H1 (cell line): Measurements from ENCODE around the gene ISM1. TPM values are rescaled to one million over a fixed set of nuclear protein-coding genes. Genes with fewer than 3 reads are reported as not detected.

Source experiments
- CTCF ChIA-PET: fragments of 300-600 bp; sonication (Branson Sonifier 250); formaldehyde crosslinking; loops from one replicate; lab custom pipeline; 2021; ENCODE audit not compliant: partially characterized antibody; lab: Charles Lee
- POLR2A ChIA-PET: fragments of 300-600 bp; sonication (Branson Sonifier 250); formaldehyde crosslinking; loops from one replicate; lab custom pipeline; 2021; ENCODE audit warnings: inconsistent platforms; ENCODE audit not compliant: partially characterized antibody; lab: Charles Lee
- DNase-seq, 2 experiments: peaks; one replicate each; pipeline versions ENCODE4 v3.0.0 to v3.0.0-alpha.2; 2010 to 2022; ENCODE audit warnings: low spot score in 2 of 2, low read depth in 1 of 2, mixed read lengths in 1 of 2
- FAIRE-seq: peaks from 2 replicates; lab custom pipeline; 2011; peaks lifted over from hg19 to GRCh38; lab: Jason Lieb, UNC
- H2AFZ ChIP-seq: 2 replicates; pipeline ENCODE4 v1.8.1; 2012; ENCODE audit warnings: low read length, inconsistent platforms
- H2AK5ac ChIP-seq: 2 replicates; pipeline ENCODE4 v1.6.1; 2013; ENCODE audit warnings: low read depth, low read length
- H2BK120ac ChIP-seq: replicated peaks from 2 replicates; pipeline ENCODE3; 2013; ENCODE audit warnings: low read depth, low read length, inconsistent platforms
- H2BK12ac ChIP-seq: 2 replicates; pipeline ENCODE4 v1.6.1; 2013; ENCODE audit warnings: low read depth, low read length
- H2BK15ac ChIP-seq: 2 replicates; pipeline ENCODE4 v1.6.1; 2013; ENCODE audit warnings: low read length
- H2BK20ac ChIP-seq: 2 replicates; pipeline ENCODE4 v1.6.1; 2013; ENCODE audit warnings: low read length
- H2BK5ac ChIP-seq: 2 replicates; pipeline ENCODE4 v1.6.1; 2013; ENCODE audit warnings: low read depth, low read length
- H3K14ac ChIP-seq: 2 replicates; pipeline ENCODE4 v1.6.1; 2013; ENCODE audit warnings: inconsistent platforms; ENCODE audit not compliant: insufficient read length
- H3K18ac ChIP-seq: 2 replicates; pipeline ENCODE4 v1.6.1; 2013; ENCODE audit warnings: low read length; ENCODE audit errors: extremely low read depth
- H3K23ac ChIP-seq: 2 replicates; pipeline ENCODE4 v1.6.1; 2013; ENCODE audit warnings: inconsistent platforms; ENCODE audit not compliant: insufficient read length
- H3K23me2 ChIP-seq: 2 replicates; pipeline ENCODE4 v1.6.1; 2013; ENCODE audit warnings: low read depth, low read length
- H3K27ac ChIP-seq: 2 replicates; pipeline ENCODE4 v1.6.1; 2011; ENCODE audit warnings: low read depth, low read length, inconsistent platforms
- H3K27me3 ChIP-seq, 4 experiments: replicated peaks in 1 of 4; 1 replicate in 1 of 4; 2 replicates in 3 of 4; pipeline versions ENCODE4 v1.6.1 to v1.8.1; 2011 to 2013; ENCODE audit warnings: low read length in 3 of 4, mild to moderate bottlenecking in 3 of 4, inconsistent platforms in 2 of 4, mixed read lengths in 2 of 4, moderate library complexity in 1 of 4; ENCODE audit not compliant: control insufficient read depth in 3 of 4, insufficient read depth in 3 of 4; ENCODE audit errors: extremely low read depth in 1 of 4
- H3K36me3 ChIP-seq, 4 experiments: 2 replicates each; pipeline versions ENCODE4 v1.6.1 to v1.8.1; 2011 to 2013; ENCODE audit warnings: mild to moderate bottlenecking in 4 of 4, low read length in 3 of 4, moderate library complexity in 2 of 4, control low read depth in 1 of 4, inconsistent platforms in 1 of 4; ENCODE audit not compliant: insufficient read depth in 4 of 4, control insufficient read depth in 2 of 4
- H3K4ac ChIP-seq: replicated peaks from 2 replicates; pipeline ENCODE3; 2013; ENCODE audit warnings: low read length, low read depth, mixed read lengths, inconsistent platforms; ENCODE audit not compliant: insufficient read length
- H3K4me1 ChIP-seq, 4 experiments: replicated peaks in 1 of 4; 1 replicate in 1 of 4; 2 replicates in 3 of 4; pipeline versions ENCODE4 v1.6.1 to v1.8.1; 2011 to 2013; ENCODE audit warnings: low read length in 3 of 4, inconsistent platforms in 2 of 4, mixed read lengths in 1 of 4; ENCODE audit not compliant: insufficient read depth in 4 of 4, control insufficient read depth in 3 of 4
- H3K4me2 ChIP-seq, 2 experiments: 2 replicates each; pipeline versions ENCODE4 v1.6.1 to v1.8.1; 2011 to 2013; ENCODE audit warnings: low read depth in 2 of 2, low read length in 2 of 2, control low read depth in 1 of 2, inconsistent platforms in 1 of 2, mild to moderate bottlenecking in 1 of 2; ENCODE audit not compliant: insufficient read depth in 1 of 2
- H3K4me3 ChIP-seq, 4 experiments: fragments of 200-600, 300-600 bp in 1 of 4; sonication (generic), shearing (Covaris generic), sonication (Bioruptor Twin) in 1 of 4; 2 replicates each; pipeline versions ENCODE4 v1.5.1 to v1.8.1; 2011 to 2016; ENCODE audit warnings: low read length in 4 of 4, low read depth in 3 of 4, control low read depth in 2 of 4, inconsistent platforms in 2 of 4, mild to moderate bottlenecking in 2 of 4, mixed read lengths in 1 of 4, moderate library complexity in 1 of 4; ENCODE audit not compliant: insufficient read depth in 2 of 4; ENCODE audit errors: extremely low read depth in 1 of 4
- H3K56ac ChIP-seq: replicated peaks from 2 replicates; pipeline ENCODE3; 2013; ENCODE audit warnings: low read depth, mild to moderate bottlenecking, mixed read lengths, low read length, inconsistent platforms; ENCODE audit not compliant: insufficient read length
- H3K79me1 ChIP-seq: 2 replicates; pipeline ENCODE4 v1.6.1; 2013; ENCODE audit warnings: low read depth, low read length, control low read depth
- H3K79me2 ChIP-seq, 2 experiments: 2 replicates each; pipeline versions ENCODE4 v1.6.1 to v1.8.1; 2012 to 2013; ENCODE audit warnings: low read length in 2 of 2, mild to moderate bottlenecking in 2 of 2, inconsistent platforms in 1 of 2; ENCODE audit not compliant: insufficient read depth in 2 of 2, control insufficient read depth in 1 of 2
- H3K9ac ChIP-seq, 4 experiments: replicated peaks in 1 of 4; 1 replicate in 1 of 4; 2 replicates in 3 of 4; pipeline versions ENCODE4 v1.6.1 to v1.8.1; 2011 to 2013; ENCODE audit warnings: low read depth in 3 of 4, low read length in 3 of 4, control low read depth in 2 of 4, mild to moderate bottlenecking in 2 of 4, moderate library complexity in 2 of 4, inconsistent platforms in 1 of 4; ENCODE audit errors: extremely low read depth in 1 of 4
- H3K9me3 ChIP-seq, 2 experiments: 2 replicates each; pipeline versions ENCODE4 v1.6.1 to v1.8.1; 2012 to 2013; ENCODE audit warnings: mild to moderate bottlenecking in 2 of 2, moderate library complexity in 2 of 2, control low read depth in 1 of 2, inconsistent platforms in 1 of 2, low read depth in 1 of 2, low read length in 1 of 2, mixed read lengths in 1 of 2; ENCODE audit not compliant: insufficient read depth in 2 of 2
- H4K20me1 ChIP-seq, 2 experiments: replicated peaks in 1 of 2; 2 replicates each; pipeline versions ENCODE3 to v1.8.1; 2011 to 2013; ENCODE audit warnings: inconsistent platforms in 2 of 2, low read length in 2 of 2, mild to moderate bottlenecking in 1 of 2; ENCODE audit not compliant: insufficient read depth in 2 of 2, control insufficient read depth in 1 of 2
- H4K5ac ChIP-seq: 2 replicates; pipeline ENCODE4 v1.6.1; 2013; ENCODE audit warnings: low read length, low read depth, mixed read lengths, inconsistent platforms; ENCODE audit not compliant: insufficient read length
- H4K8ac ChIP-seq: 2 replicates; pipeline ENCODE4 v1.8.0; 2013; ENCODE audit warnings: mild to moderate bottlenecking, moderate library complexity, low read length, inconsistent platforms; ENCODE audit not compliant: insufficient read depth; ENCODE audit errors: extremely low read depth
- H4K91ac ChIP-seq: replicated peaks from 2 replicates; pipeline ENCODE3; 2013; ENCODE audit warnings: low read length, mixed read lengths, inconsistent platforms; ENCODE audit not compliant: insufficient read length
- ATF3 ChIP-seq: IDR thresholded peaks from 2 replicates; pipeline ENCODE4 v1.6.1; 2011; ENCODE audit warnings: low read depth, mild to moderate bottlenecking, low read length; ENCODE audit not compliant: insufficient read depth
- CTBP2 ChIP-seq: IDR thresholded peaks from 2 replicates; pipeline ENCODE4 v1.7.0; 2011; ENCODE audit warnings: borderline replicate concordance, mild to moderate bottlenecking, moderate library complexity, mixed read lengths, low read length; ENCODE audit not compliant: insufficient read depth, insufficient read length
- EGR1 ChIP-seq: IDR thresholded peaks from 2 replicates; pipeline ENCODE4 v1.6.1; 2011; ENCODE audit warnings: low read depth, low read length, borderline replicate concordance
- GTF2F1 ChIP-seq: IDR thresholded peaks from 2 replicates; pipeline ENCODE4 v1.6.1; 2012; ENCODE audit warnings: low read depth, low read length, improper control_type of control experiment, borderline replicate concordance
- NANOG ChIP-seq: IDR thresholded peaks from 2 replicates; pipeline ENCODE4 v1.6.1; 2011; ENCODE audit warnings: low read length, low read depth, mild to moderate bottlenecking, inconsistent platforms; ENCODE audit not compliant: insufficient read depth, poor library complexity, severe bottlenecking
- NRF1 ChIP-seq: IDR thresholded peaks from 2 replicates; pipeline ENCODE4 v1.6.1; 2011; ENCODE audit warnings: mild to moderate bottlenecking, low read depth, low read length, improper control_type of control experiment
- POLR2A ChIP-seq, 2 experiments: IDR thresholded peaks; 1 replicate in 1 of 2; 2 replicates in 1 of 2; pipeline ENCODE4 v1.6.1; 2011; ENCODE audit warnings: low read depth in 2 of 2, low read length in 2 of 2, mild to moderate bottlenecking in 2 of 2; ENCODE audit errors: control extremely low read depth in 1 of 2
- POU5F1 ChIP-seq: IDR thresholded peaks from 2 replicates; pipeline ENCODE4 v1.6.1; 2011; ENCODE audit warnings: low read depth, mild to moderate bottlenecking, low read length, moderate library complexity
- SIRT6 ChIP-seq: IDR thresholded peaks from one replicate; pipeline ENCODE4 v1.7.1; 2012; ENCODE audit warnings: low read length, inconsistent platforms
- TAF7 ChIP-seq: optimal IDR thresholded peaks from 2 replicates; pipeline ENCODE3; 2011; ENCODE audit warnings: low read depth, mild to moderate bottlenecking, inconsistent platforms, low read length, moderate library complexity, borderline replicate concordance
- TCF12 ChIP-seq: IDR thresholded peaks from 2 replicates; pipeline ENCODE4 v1.6.1; 2011; ENCODE audit warnings: low read depth, mild to moderate bottlenecking, low read length
- YY1 ChIP-seq: IDR thresholded peaks from 2 replicates; pipeline ENCODE4 v1.6.1; 2011; ENCODE audit warnings: low read depth, mild to moderate bottlenecking, low read length
- ZNF274 ChIP-seq: IDR thresholded peaks from 2 replicates; pipeline ENCODE4 v1.7.0; 2012; ENCODE audit warnings: low read length, borderline replicate concordance; ENCODE audit errors: extremely low read depth
- WGBS, 2 experiments: shearing (Covaris generic) in 1 of 2; methylation state at CpG; one replicate each; pipeline versions ENCODE4 v1.1.6 to v1.1.7; 2013 to 2015; ENCODE audit warnings: low lambda C conversion rate in 2 of 2, mixed read lengths in 2 of 2, inconsistent platforms in 1 of 2, low coverage in 1 of 2, missing lambda C conversion rate in 1 of 2; ENCODE audit not compliant: insufficient replicate concordance in 2 of 2, insufficient coverage in 1 of 2, insufficient read length in 1 of 2; ENCODE audit errors: extremely low coverage in 1 of 2, missing lambda C conversion rate in 1 of 2; 5-methylcytosine and 5-hydroxymethylcytosine counted together
- polyA plus RNA-seq, 7 experiments: library from polyadenylated mRNA; depleted of rRNA in 3 of 7; stranded (reverse) in 5 of 7; unstranded in 2 of 7; fragments of >200 nt in 5 of 7; fragments of 200-250 nt in 2 of 7; gene quantifications; 1 replicate in 5 of 7; 2 replicates in 1 of 7; 4 replicates in 1 of 7; pipeline versions ENCODE4 v1.2.1 to v1.2.3, GENCODE V29; 2011 to 2013; ENCODE audit warnings: missing spikeins in 2 of 7, mixed read lengths in 2 of 7
- total RNA-seq: library from RNA; stranded (reverse); fragmentation: NEBNext Ultra II Directional; extraction: Animal tissue kit (Norgen Biotek cat#: 25700); gene quantifications from 2 replicates; pipeline ENCODE4 v1.2.1, GENCODE V29; 2021

The ISM1 gene
- total and polyA plus RNA-seq, 2 of the 8 experiments (the other 6 are each of a cell fraction or from before 2014, with no cell fraction given) = 0.62 to 0.97 TPM

- Histone ChIP-seq H3K27ac (no peak overlapping the region), H2BK15ac (no peak overlapping the region), H3K9me3 (no peaks in the 10 kb centered on the region), H4K20me1 (no peaks in the 10 kb centered on the region), H2BK5ac (no peak overlapping the region), H4K8ac (no peak overlapping the region), H3K4ac (no peak overlapping the region), H3K14ac (no peak overlapping the region), H3K23me2 (no peaks in the 10 kb centered on the region), H3K79me1 (no peaks in the 10 kb centered on the region), H3K9ac (no peak overlapping the region), H2BK20ac (no peak overlapping the region), H2BK120ac (no peak overlapping the region), H3K4me1 (peaks cover 0 to under 1% (median 0%) of the 10 kb centered on the region in 4 experiments; a peak in 1 of 7 replicates), H3K79me2 (no peaks in the 10 kb centered on the region), H2AFZ (no peak overlapping the region), H3K36me3 (no peaks in the 10 kb centered on the region), H3K4me2 (no peak overlapping the region), H2BK12ac (no peak overlapping the region), H3K4me3 (no peak overlapping the region), H3K56ac (no peak overlapping the region), H3K23ac (no peak overlapping the region), H3K27me3 (no peaks in the 10 kb centered on the region), H4K5ac (no peak overlapping the region), H2AK5ac (no peak overlapping the region), H3K18ac (no peak overlapping the region), H4K91ac (no peak overlapping the region)
- 81% methylated on average over 7 of the region's 7 CpGs; no CpG with 5 or more reads in 1 of the 2 experiments for WGBS, 2 experiments
- ChIA-PET POLR2A (interaction anchor here (0.6 to 1.3 kb wide), 4 partner anchors 10 to 894 kb away, joined by 3 to 4 read pairs (median 4); no protein-coding TSS in a partner anchor), CTCF (interaction anchor here (0.6 to 3.7 kb wide), 29 partner anchors 8 to 1056 kb away, joined by 3 to 41 read pairs (median 3); no protein-coding TSS in a partner anchor)
- TF ChIP-seq POU5F1 (no peak), ATF3 (no peak), NRF1 (no peak), SIRT6 (no peak), EGR1 (no peak), CTBP2 (no peak), ZNF274 (no peak), YY1 (no peak), NANOG (no peak), TAF7 (no peak), POLR2A (IDR thresholded peaks at IDR 0.05; ENCODE audit: control extremely low read depth in 1 of 2, low read depth in 2 of 2, low read length in 2 of 2) (no peak), GTF2F1 (no peak), TCF12 (no peak)
- FAIRE-seq (no peak), DNase-seq (no peak)
Measured at GRCh38 chr20:13260650-13261279, 39.7 kb downstream of the ISM1 start.
